Measurements from ENCODE around the gene LPCAT2.
A peak's percentile ranks its signal among the peaks of the same experiment; 100 is the strongest.

Gene LPCAT2

DNA sequence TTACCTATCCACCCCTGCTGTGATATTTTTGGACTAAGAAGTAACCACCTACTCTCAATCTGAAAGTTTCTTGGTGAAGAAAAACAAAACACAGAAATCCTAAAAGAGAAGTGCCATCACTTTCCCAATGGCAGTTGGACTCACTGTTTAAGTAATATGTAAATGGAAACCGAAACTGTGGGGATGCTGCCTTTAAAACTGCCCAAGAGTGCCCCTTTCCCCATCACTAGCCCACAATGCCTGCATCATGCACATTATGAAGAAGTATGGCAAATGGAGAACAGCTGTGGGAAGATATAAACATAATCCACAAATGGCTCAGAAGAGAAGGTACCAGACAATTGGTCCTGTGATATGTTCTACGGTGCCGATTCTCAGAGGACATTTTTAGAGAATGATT lies 113.4 kb downstream of the LPCAT2 start:
- TF ChIP-seq FOXK2 (IDR thresholded peaks at IDR 0.05) (no peak), SUZ12 (IDR thresholded peaks at IDR 0.05) (no peak), FOXA1 (IDR thresholded peaks at IDR 0.05) (no peak), ELF4 (IDR thresholded peaks at IDR 0.05) (no peak), NFRKB (IDR thresholded peaks at IDR 0.05) (no peak), BHLHE40 (IDR thresholded peaks at IDR 0.05; ENCODE audit: borderline replicate concordance) (no peak), ARNT (IDR thresholded peaks at IDR 0.05) (no peak), ZNF384 (IDR thresholded peaks at IDR 0.05) (no peak), TARDBP (IDR thresholded peaks at IDR 0.05) (no peak), FOXM1 (IDR thresholded peaks at IDR 0.05; ENCODE audit: borderline replicate concordance) (no peak), L3MBTL2 (conservative IDR thresholded peaks at IDR 0.05) (no peak), SP1 (IDR thresholded peaks at IDR 0.05) (no peak), HDGF (IDR thresholded peaks at IDR 0.05; ENCODE audit: borderline replicate concordance) (no peak)
- TF ChIP-seq, protein P1, sequence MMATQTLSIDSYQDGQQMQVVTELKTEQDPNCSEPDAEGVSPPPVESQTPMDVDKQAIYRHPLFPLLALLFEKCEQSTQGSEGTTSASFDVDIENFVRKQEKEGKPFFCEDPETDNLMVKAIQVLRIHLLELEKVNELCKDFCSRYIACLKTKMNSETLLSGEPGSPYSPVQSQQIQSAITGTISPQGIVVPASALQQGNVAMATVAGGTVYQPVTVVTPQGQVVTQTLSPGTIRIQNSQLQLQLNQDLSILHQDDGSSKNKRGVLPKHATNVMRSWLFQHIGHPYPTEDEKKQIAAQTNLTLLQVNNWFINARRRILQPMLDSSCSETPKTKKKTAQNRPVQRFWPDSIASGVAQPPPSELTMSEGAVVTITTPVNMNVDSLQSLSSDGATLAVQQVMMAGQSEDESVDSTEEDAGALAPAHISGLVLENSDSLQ (IDR thresholded peaks at IDR 0.05): no peak
- ChIA-PET CTCF (interaction anchor here (1.4 kb wide), 1 partner anchor 157 kb away, joined by 5 read pairs; no protein-coding TSS in a partner anchor), POLR2A (no interaction called here)
- no peak for DNase-seq (ENCODE audit: extremely low spot score)

DNA sequence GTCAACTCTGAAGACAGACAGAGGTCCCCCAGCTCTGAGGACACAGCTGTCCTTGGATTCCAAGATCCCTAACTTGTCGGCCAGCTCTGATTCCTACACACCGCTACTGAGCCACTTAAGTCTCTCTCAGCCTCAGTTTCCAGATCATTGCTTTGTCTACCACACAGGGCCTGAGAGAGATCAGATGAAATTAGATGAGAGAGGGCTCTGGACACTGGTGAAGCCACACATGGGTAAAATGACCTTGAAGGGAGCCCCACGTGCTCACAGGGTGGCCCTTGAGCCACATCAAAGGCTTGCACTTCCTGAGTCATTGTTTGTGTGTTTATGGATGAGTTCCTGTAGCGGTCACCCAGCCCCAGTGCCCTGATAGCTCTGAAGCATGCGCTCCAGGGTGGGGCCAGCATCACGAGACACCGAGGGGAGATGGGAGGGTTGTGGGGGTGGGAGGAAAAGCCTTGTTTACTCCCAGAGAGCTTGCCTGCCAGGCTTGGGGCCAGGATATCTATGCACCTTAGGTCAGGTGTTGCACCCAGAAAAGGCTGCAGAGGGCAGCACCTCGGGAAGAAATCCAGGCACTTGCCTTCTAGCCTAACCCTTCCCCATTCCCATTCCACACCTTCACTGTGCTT lies 114.2 kb downstream of the LPCAT2 start:
- POLR2A ChIA-PET: no interaction called here
- CTCF ChIA-PET: interaction anchor here (1.4 kb wide), 1 partner anchor 158 kb away, joined by 5 read pairs; no protein-coding TSS in a partner anchor
- DNase-seq (ENCODE audit: extremely low spot score): peak; percentile 45
- TF ChIP-seq BHLHE40 (IDR thresholded peaks at IDR 0.05; ENCODE audit: borderline replicate concordance): no peak
- TF ChIP-seq TARDBP (IDR thresholded peaks at IDR 0.05): no peak
- no peak for TF ChIP-seq ARNT (IDR thresholded peaks at IDR 0.05)
- TF ChIP-seq FOXK2 (IDR thresholded peaks at IDR 0.05): no peak
- TF ChIP-seq LEF1 (IDR thresholded peaks at IDR 0.05; ENCODE audit: borderline replicate concordance): no peak

DNA sequence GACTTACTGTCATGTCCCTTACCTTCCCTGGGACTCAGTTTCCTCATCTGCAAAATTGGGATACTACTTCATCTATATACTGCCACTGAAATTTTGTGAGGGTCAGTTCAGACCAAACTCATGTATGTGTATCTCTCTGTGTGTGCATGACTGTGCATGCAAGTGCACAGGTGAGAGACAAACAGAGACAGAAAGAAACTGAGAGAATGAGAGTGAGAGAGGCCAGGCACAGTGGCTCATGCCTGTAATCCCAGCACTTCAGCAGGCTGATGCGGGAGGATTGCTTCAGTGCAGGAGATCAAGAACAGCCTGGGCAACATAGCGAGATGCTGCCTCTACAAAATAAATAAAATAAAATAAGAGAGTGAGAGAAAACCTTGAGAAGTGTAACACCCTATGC lies 114.8 kb downstream of the LPCAT2 start:
- ChIA-PET POLR2A (no interaction called here), CTCF (no interaction called here)
- TF ChIP-seq FOXK2 (IDR thresholded peaks at IDR 0.05) (no peak), HDGF (IDR thresholded peaks at IDR 0.05; ENCODE audit: borderline replicate concordance) (no peak), FOXM1 (IDR thresholded peaks at IDR 0.05; ENCODE audit: borderline replicate concordance) (no peak), SP1 (IDR thresholded peaks at IDR 0.05) (no peak), SUZ12 (IDR thresholded peaks at IDR 0.05) (no peak), BHLHE40 (IDR thresholded peaks at IDR 0.05; ENCODE audit: borderline replicate concordance) (no peak), ELF4 (IDR thresholded peaks at IDR 0.05) (no peak), LEF1 (IDR thresholded peaks at IDR 0.05; ENCODE audit: borderline replicate concordance) (no peak), ARNT (IDR thresholded peaks at IDR 0.05) (no peak), TARDBP (IDR thresholded peaks at IDR 0.05) (no peak), FOXA1 (IDR thresholded peaks at IDR 0.05) (no peak)
- TF ChIP-seq, protein P1 (IDR thresholded peaks at IDR 0.05): no peak
- DNase-seq (ENCODE audit: extremely low spot score): no peak

DNA sequence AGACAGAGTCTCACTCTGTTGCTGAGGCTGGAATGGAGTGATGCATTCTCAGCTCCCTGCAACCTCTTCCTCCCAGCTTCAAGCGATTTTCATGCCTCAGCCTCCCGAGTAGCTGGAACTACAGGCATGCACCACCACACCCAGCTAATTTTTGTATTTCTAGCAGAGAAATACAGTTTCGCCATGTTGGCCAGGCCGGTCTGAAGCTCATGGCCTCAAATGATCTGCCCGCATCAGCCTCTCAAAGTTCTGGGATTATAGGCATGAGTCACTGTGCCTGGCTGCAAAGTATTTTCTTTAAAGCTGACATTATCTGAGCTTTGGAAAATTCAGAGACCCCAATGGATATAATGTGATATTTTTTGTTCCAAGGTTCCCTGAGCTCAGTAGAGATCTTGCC lies 115.8 kb downstream of the LPCAT2 start:
- ChIA-PET CTCF (interaction anchor here (0.6 kb wide), 1 partner anchor 42 kb away, joined by 3 read pairs; no protein-coding TSS in a partner anchor), POLR2A (no interaction called here)
- DNase-seq (ENCODE audit: extremely low spot score): no peak
- TF ChIP-seq BHLHE40 (IDR thresholded peaks at IDR 0.05; ENCODE audit: borderline replicate concordance) (no peak), LEF1 (IDR thresholded peaks at IDR 0.05; ENCODE audit: borderline replicate concordance) (no peak), ZNF384 (IDR thresholded peaks at IDR 0.05) (no peak), L3MBTL2 (conservative IDR thresholded peaks at IDR 0.05) (no peak), NFRKB (IDR thresholded peaks at IDR 0.05) (no peak), ARNT (IDR thresholded peaks at IDR 0.05) (no peak)

DNA sequence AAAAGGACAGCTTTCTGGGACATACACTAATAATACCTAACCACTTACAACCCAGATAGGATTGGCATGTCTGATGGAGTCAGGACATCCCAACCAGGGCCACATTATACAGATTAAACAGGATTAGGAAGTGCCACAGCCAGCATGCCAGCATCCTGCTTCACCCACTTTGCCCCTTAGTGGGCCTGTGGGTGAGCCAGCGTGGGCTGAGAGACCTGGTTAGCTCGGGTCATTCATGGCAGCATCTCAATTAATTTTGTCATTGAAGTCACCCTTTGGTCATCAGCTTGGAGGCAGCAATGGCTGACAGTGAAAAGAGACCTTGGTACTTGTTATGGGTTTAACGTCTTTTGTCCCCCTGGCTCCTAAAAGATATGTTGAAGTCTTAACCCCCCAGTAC lies 117.0 kb downstream of the LPCAT2 start:
- TF ChIP-seq SP1 (IDR thresholded peaks at IDR 0.05) (no peak), FOXK2 (IDR thresholded peaks at IDR 0.05) (no peak), HDGF (IDR thresholded peaks at IDR 0.05; ENCODE audit: borderline replicate concordance) (no peak), CTBP1 (IDR thresholded peaks at IDR 0.05; ENCODE audit: borderline replicate concordance) (no peak), TARDBP (IDR thresholded peaks at IDR 0.05) (no peak), SUZ12 (IDR thresholded peaks at IDR 0.05) (no peak), ZNF384 (IDR thresholded peaks at IDR 0.05) (no peak), L3MBTL2 (conservative IDR thresholded peaks at IDR 0.05) (no peak), LEF1 (IDR thresholded peaks at IDR 0.05; ENCODE audit: borderline replicate concordance) (no peak), BHLHE40 (IDR thresholded peaks at IDR 0.05; ENCODE audit: borderline replicate concordance) (no peak), FOXA1 (IDR thresholded peaks at IDR 0.05) (no peak)
- TF ChIP-seq, protein P1 (IDR thresholded peaks at IDR 0.05): no peak
- ChIA-PET POLR2A (no interaction called here), CTCF (no interaction called here)

DNA sequence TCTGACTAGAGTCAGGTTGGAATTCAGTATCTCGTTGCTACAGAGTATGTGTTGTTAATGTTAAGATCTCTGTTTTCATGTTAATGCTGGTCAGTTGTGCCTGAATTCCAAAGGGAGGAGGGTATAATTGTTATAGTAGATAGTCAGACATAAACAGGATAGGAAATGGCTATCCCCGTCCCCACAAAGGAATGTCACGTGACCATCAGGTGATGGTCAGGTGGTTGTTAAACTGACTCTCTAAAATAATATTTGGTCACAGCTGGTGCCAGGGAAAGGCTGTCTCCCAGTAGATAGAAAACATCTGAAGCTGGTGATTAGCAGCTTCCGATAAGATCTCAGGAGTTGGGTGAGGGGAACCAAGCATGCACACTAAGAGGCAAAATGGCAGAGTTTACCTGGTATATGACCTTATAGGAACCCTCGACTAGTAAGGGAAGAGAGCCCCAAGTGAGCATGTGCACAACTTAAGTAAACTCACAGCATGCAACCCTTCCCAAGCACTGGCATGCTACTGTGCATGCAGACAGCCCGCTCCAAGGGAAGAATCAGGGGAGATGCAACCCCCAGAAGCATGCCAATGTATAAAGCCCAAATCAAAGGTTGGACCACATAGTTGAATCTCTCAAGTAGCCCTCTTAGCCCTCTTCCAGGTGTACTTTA lies 119.6 kb downstream of the LPCAT2 start:
- ChIA-PET CTCF (no interaction called here), POLR2A (no interaction called here)
- no peak for DNase-seq (ENCODE audit: extremely low spot score)
- TF ChIP-seq SP1 (IDR thresholded peaks at IDR 0.05): no peak
- no peak for TF ChIP-seq ZNF384 (IDR thresholded peaks at IDR 0.05)
- TF ChIP-seq FOXK2 (IDR thresholded peaks at IDR 0.05): no peak
- TF ChIP-seq L3MBTL2 (conservative IDR thresholded peaks at IDR 0.05): no peak
- no peak for TF ChIP-seq SUZ12 (IDR thresholded peaks at IDR 0.05)
- no peak for TF ChIP-seq HDGF (IDR thresholded peaks at IDR 0.05; ENCODE audit: borderline replicate concordance)
- no peak for TF ChIP-seq NFRKB (IDR thresholded peaks at IDR 0.05)
- TF ChIP-seq, protein P1 (IDR thresholded peaks at IDR 0.05): no peak
- TF ChIP-seq LEF1 (IDR thresholded peaks at IDR 0.05; ENCODE audit: borderline replicate concordance): no peak
- no peak for TF ChIP-seq CTBP1 (IDR thresholded peaks at IDR 0.05; ENCODE audit: borderline replicate concordance)

More for the DNA sequence above, 117.0 kb downstream of the LPCAT2 start:
- DNase-seq (ENCODE audit: extremely low spot score): no peak
